NT2/D1 (cell line): ENCODE measurements around the gene EGLN1.
A peak's percentile ranks its signal among the peaks of the same experiment; 100 is the strongest.
"Not testable (repeated sequence)": the region's sequence is repeated elsewhere in the genome, so short reads cannot be mapped to it uniquely, and the experiment has no call there.

Experiments used
- DNase-seq: peaks from one replicate; pipeline ENCODE4 v3.0.0-alpha.2; 2011; ENCODE audit warnings: low read depth, low spot score
- H3K27me3 ChIP-seq: 2 replicates; pipeline ENCODE4 v1.6.0; 2011; ENCODE audit warnings: mild to moderate bottlenecking; ENCODE audit not compliant: insufficient read length, insufficient read depth
- H3K36me3 ChIP-seq: 2 replicates; pipeline ENCODE4 v1.6.1; 2011; ENCODE audit warnings: mild to moderate bottlenecking, low read length, mixed read lengths; ENCODE audit not compliant: insufficient read depth, insufficient read length
- H3K4me1 ChIP-seq: 2 replicates; pipeline ENCODE4 v1.5.1; 2011; ENCODE audit not compliant: insufficient read depth, insufficient read length
- H3K4me3 ChIP-seq: 2 replicates; pipeline ENCODE4 v1.5.1; 2011; ENCODE audit warnings: low read depth; ENCODE audit not compliant: insufficient read length
- H3K9ac ChIP-seq: 2 replicates; pipeline ENCODE4 v1.6.0; 2011; ENCODE audit warnings: low read depth; ENCODE audit not compliant: insufficient read length
- H3K9me3 ChIP-seq: 2 replicates; pipeline ENCODE4 v1.5.1; 2011; ENCODE audit warnings: mild to moderate bottlenecking, low read length; ENCODE audit not compliant: insufficient read depth
- SUZ12 ChIP-seq: IDR thresholded peaks from 2 replicates; pipeline ENCODE4 v1.6.1; 2011; ENCODE audit not compliant: insufficient read length, insufficient read depth; ENCODE audit errors: extremely low read depth
- YY1 ChIP-seq: IDR thresholded peaks from 2 replicates; pipeline ENCODE4 v1.6.1; 2011; ENCODE audit not compliant: insufficient read length, insufficient read depth
- ZNF274 ChIP-seq: IDR thresholded peaks from 2 replicates; pipeline ENCODE4 v1.6.1; 2011; ENCODE audit warnings: mild to moderate bottlenecking, low read depth, low read length

EGLN1 gene

DNA sequence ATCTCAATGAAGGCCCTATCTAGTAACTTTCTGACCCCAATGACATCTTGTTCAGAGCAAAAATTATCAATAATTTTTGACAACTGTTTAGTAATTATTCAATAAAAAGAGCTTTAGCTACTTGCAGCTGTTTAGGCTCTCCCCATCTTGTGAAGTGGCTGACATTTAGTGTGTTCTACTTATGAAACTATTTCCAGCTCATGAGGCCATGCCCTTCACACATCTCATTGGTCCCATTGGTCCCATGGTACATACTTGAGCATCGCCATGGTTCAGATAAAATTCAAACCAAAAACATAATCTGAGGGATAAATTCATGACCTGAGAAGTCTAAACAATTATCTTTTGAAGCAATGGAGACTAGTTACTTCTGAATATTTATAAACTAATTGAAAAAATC, 59.8 kb downstream of the EGLN1 start:
- H3K27me3 ChIP-seq = no peaks in the 10 kb centered on the region
- no peak overlapping the region for H3K4me3 ChIP-seq
- no peaks in the 10 kb centered on the region for H3K4me1 ChIP-seq
- H3K36me3 ChIP-seq = peaks cover 14% of the 10 kb centered on the region
- H3K9ac ChIP-seq = no peak overlapping the region
- H3K9me3 ChIP-seq = no peaks in the 10 kb centered on the region
- TF ChIP-seq YY1 (no peak), SUZ12 (no peak), ZNF274 (no peak)
- DNase-seq = no peak

DNA sequence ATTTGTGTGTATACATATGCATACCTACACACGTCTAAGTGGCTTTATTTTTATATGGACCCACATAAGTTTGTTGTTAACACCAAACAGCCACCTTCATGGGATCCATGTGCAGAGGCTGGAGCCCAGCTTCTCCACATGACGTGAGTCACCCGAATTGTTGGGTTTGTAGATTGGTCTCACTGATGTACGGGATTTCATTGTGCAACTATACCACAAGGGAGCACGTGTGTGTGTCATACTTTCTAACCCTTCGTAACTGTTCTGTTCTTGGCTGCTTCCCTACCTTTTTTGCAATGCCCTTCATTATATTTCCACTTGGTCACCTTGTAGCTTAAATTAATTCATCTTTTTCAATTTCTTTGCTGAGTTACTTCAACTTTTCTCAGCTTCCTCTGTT, 63.0 kb downstream of the EGLN1 start:
- DNase-seq = no peak
- H3K9me3 ChIP-seq = no peaks in the 10 kb centered on the region
- no peak overlapping the region for H3K9ac ChIP-seq
- H3K36me3 ChIP-seq = peaks cover 4% of the 10 kb centered on the region
- H3K4me3 ChIP-seq = no peak overlapping the region
- H3K4me1 ChIP-seq = no peaks in the 10 kb centered on the region
- H3K27me3 ChIP-seq = no peaks in the 10 kb centered on the region
- TF ChIP-seq ZNF274 (no peak), YY1 (no peak), SUZ12 (no peak)

DNA sequence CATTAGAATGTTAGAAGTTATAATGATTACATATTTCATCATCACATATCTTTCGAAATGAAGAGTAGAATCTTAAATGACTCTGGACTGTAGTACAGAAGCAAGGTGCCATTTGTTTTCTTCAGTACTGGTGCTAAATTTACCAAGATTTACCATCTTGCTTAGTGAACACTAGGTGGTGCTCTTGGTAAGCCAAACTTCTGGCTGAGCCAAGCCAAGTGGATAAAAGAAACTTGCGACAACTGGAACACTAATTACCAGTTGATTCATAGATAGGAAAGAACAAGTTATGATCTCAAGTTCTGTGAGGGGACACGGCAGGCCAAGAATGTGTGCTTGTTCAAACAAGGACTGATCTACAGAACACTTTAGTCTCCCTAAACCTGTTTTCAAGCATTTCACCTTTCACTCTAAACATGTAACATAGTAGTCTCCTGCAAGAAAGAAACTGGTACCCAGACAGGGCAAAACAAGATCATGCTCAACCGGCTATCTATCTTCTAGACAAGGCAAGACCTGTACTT, 64.2 kb downstream of the EGLN1 start:
- peak; percentile 44 for DNase-seq
- Histone ChIP-seq H3K9me3 (no peaks in the 10 kb centered on the region), H3K36me3 (peaks cover 14% of the 10 kb centered on the region), H3K4me3 (no peak overlapping the region), H3K4me1 (no peaks in the 10 kb centered on the region), H3K27me3 (no peaks in the 10 kb centered on the region), H3K9ac (no peak overlapping the region)
- no peak for TF ChIP-seq SUZ12
- TF ChIP-seq ZNF274 = no peak

DNA sequence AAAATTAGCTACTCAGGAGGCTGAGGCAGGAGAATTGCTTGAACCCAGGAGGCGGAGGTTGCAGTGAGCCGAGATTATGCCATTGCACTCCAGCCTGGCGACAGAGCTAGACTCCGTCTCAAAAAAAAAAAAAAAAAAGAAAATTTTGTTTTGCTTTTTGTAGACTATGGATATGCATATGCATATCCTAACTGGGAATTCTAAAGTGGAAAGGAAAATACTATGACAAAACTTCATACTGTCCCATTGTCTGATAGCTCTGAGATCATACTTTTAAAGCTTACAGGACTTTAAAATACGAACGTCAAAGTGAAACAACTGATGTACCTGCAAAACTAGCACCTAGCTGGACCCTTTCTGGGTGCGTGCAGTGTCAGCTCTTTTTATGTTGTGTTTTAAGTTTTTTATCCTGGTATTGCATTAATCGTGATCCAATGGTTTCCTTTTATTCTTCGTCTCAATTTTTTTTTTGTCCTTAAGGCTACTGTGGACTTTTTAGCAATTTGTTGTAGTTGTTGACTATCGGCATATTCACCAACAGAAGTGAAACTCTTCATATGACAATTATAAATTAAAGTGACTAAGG, 64.8 kb downstream of the EGLN1 start:
- H3K4me3 ChIP-seq = no peak overlapping the region
- no peak for DNase-seq
- no peaks in the 10 kb centered on the region for H3K4me1 ChIP-seq
- peaks cover 20% of the 10 kb centered on the region for H3K36me3 ChIP-seq
- H3K27me3 ChIP-seq = no peaks in the 10 kb centered on the region
- no peaks in the 10 kb centered on the region for H3K9me3 ChIP-seq
- TF ChIP-seq ZNF274 (no peak), YY1 (no peak), SUZ12 (no peak)
- no peak overlapping the region for H3K9ac ChIP-seq

DNA sequence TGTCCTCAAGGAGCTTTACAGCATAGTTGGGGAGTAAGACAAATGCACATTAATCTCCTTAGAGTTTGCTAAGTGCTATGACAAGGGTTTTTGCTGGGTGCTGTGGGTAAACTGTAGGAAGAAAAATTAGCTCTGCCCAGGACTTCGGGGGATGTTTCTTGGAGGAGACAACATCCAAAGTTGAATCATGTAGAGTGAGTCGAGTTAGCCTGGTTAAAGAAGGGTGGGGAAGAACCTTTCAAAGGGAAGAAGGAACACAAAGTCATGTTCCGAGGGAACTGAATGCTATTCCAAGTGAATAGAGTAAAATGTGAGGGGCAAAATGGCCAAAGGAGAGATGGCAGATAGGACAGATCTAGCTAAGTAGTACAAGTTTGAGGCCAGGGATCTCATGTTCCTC, 66.9 kb downstream of the EGLN1 start:
- Histone ChIP-seq H3K36me3 (peaks cover 37% of the 10 kb centered on the region), H3K27me3 (no peaks in the 10 kb centered on the region), H3K9ac (no peak overlapping the region), H3K4me3 (no peak overlapping the region), H3K9me3 (no peaks in the 10 kb centered on the region), H3K4me1 (no peaks in the 10 kb centered on the region)
- no peak for DNase-seq
- no peak for TF ChIP-seq ZNF274
- no peak for TF ChIP-seq SUZ12
- TF ChIP-seq YY1 = no peak

DNA sequence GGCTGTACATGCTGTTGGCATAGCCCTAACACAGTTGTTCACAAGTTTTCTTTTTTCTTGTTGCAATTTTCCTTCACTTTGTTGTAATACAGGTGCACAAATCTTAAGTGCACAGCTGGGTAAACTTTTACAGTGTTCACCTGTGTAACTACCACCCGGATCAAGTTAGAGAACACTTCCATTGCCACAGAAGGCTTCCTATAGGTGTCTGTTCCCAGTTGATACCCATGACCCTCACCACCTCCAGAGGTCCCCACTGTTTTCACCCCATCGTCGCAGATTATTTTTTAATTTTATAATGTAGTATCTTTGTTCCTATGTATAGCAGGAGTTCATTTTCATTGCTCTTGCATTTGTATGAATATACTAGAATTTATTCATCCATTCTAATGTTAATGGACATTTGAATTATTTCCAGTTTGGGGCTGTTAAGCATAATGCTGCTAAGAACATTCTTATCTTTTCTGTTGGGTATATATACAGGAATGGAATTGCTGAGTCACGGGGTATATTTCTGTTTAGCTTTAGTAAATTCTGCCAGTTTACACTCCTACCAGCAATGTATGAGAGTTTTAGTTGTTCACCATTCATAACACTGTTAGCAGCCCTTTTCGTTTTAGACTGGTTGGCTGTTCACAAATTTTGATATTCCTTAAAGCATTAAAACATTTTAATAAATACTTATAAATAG, 67.6 kb downstream of the EGLN1 start:
- no peaks in the 10 kb centered on the region for H3K9me3 ChIP-seq
- no peaks in the 10 kb centered on the region for H3K4me1 ChIP-seq
- H3K9ac ChIP-seq = no peak overlapping the region
- TF ChIP-seq YY1 (no peak), SUZ12 (no peak), ZNF274 (no peak)
- no peak for DNase-seq
- no peak overlapping the region for H3K4me3 ChIP-seq
- no peaks in the 10 kb centered on the region for H3K27me3 ChIP-seq
- H3K36me3 ChIP-seq = peaks cover 42% of the 10 kb centered on the region

DNA sequence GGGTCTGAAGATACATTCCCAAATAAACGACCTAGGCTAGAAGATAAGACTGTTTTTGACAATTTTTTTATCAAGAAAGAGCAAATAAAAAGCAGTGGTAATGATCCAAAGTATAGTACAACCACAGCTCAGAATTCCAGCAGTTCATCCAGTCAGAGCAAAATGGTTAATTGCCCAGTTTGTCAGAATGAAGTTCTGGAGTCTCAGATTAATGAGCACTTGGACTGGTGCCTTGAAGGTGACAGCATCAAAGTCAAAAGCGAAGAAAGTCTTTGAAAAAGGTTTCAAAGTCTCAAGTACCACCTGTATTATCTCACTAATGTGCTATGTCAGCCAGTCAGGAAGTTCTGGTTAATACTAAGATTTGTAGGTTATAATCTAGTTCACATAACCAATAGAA, 69.0 kb downstream of the EGLN1 start:
- Histone ChIP-seq H3K36me3 (peaks cover 55% of the 10 kb centered on the region), H3K27me3 (no peaks in the 10 kb centered on the region), H3K9me3 (no peaks in the 10 kb centered on the region), H3K4me3 (no peak overlapping the region), H3K4me1 (no peaks in the 10 kb centered on the region), H3K9ac (no peak overlapping the region)
- TF ChIP-seq SUZ12 = no peak
- no peak for TF ChIP-seq ZNF274
- no peak for DNase-seq

DNA sequence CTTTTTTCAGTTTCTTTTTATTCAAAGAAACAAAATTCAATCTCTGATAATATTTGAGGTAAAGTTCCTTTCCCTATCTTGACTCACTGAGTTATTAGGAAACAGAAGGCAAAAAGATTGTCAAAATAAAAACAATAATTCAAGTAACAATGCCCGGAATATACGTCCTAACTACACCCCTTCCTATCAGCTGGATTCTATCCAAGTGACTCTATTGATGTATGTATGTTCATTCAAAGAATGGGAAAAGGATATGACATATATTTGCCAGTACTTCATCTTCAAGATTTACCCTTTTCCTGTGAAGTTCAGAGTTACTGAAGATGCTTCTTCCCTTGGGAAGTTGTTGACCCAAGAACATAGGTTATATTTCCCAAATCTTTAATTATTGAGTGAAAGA, 70.3 kb downstream of the EGLN1 start:
- TF ChIP-seq YY1 (no peak), ZNF274 (no peak), SUZ12 (no peak)
- no peak overlapping the region for H3K4me3 ChIP-seq
- no peaks in the 10 kb centered on the region for H3K4me1 ChIP-seq
- H3K9ac ChIP-seq = no peak overlapping the region
- DNase-seq = no peak
- no peaks in the 10 kb centered on the region for H3K27me3 ChIP-seq
- no peaks in the 10 kb centered on the region for H3K9me3 ChIP-seq
- H3K36me3 ChIP-seq = peaks cover 68% of the 10 kb centered on the region

DNA sequence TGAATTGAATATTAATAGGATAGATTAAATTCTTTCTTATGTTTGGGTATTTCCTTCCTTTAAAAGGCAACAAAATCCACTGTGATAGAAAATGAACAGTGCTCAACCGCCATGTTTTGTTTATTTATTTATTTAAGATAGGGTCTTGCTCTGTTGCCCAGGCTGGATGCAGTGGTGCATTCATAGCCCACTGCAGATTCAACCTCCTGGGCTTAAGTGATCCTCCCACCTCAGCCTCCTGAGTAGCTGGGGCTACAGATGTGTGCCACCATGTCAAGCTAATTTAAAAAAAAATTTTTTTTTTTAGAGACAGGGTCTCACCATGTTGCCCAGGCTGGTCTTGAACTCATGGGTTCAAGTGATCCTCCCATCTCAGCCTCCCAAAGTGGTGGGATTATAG, 73.2 kb downstream of the EGLN1 start:
- peaks cover 77% of the 10 kb centered on the region for H3K36me3 ChIP-seq
- H3K9ac ChIP-seq = not testable (repeated sequence)

More for the DNA sequence above, 73.2 kb downstream of the EGLN1 start:
- not testable (repeated sequence) for H3K4me3 ChIP-seq, H3K9me3 ChIP-seq, DNase-seq, H3K4me1 ChIP-seq, H3K27me3 ChIP-seq
